Activated effector memory CD4-positive, alpha-beta T cell treated with anti-CD3 and anti-CD28 coated beads, Interleukin-2, amount 50 U/mL, for 16 hours (primary cell): ENCODE results near the gene TLL2.
"Not testable (repeated sequence)": the region's sequence is repeated elsewhere in the genome, so short reads cannot be mapped to it uniquely, and the experiment has no call there.

Source experiments
- DNase-seq: peaks from one replicate; pipeline ENCODE4 v3.0.0-alpha.2; 2020

The TLL2 gene

DNA sequence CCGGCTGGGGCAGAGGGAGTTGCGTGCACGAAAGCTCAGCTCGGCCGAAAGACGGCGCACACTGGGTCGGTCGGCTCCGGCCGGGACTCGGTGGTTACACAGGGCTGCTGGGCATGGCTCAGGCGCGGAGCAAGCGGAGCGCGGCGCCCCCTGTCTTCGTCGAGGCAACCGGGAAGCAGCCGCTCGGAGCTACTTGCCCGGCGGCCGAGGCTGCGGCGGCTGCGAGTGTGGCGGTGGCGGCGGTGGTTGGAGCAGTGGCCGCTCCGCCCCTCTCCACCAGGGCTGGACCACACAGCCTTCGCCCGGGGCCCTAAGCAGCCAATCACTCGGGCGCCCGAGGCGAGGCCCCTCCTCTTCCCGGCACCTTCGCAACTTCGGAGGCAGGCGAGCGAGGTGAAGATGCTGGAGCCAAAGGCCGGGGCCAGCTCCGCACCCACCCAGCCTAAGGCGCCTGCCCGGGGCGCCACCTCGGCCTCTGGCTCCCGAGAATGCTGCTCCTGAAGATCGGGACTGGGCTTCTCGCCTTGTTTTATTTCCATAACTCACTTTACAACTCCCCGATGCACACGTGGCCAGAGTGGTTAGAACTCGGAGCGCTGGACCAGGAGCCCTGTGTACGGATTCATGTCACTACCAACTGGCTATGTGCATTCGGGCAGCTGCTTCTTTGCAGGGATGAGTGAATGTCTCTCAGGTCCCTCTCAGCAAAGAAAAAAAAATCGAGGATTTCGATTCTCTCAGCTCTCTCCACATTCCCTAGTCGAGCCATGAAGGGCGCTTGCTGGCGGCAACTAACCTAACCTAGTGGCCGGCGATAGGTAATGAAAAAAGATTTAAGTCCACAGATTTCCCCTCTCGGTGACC, at the start of gene TLL2:
Gene TLL2 (minus strand): TSS at position 229 of the 864 bp plus-strand sequence. CDS start 241 bp downstream, outside the sequence.
- DNase-seq, result peak; percentile 82

DNA sequence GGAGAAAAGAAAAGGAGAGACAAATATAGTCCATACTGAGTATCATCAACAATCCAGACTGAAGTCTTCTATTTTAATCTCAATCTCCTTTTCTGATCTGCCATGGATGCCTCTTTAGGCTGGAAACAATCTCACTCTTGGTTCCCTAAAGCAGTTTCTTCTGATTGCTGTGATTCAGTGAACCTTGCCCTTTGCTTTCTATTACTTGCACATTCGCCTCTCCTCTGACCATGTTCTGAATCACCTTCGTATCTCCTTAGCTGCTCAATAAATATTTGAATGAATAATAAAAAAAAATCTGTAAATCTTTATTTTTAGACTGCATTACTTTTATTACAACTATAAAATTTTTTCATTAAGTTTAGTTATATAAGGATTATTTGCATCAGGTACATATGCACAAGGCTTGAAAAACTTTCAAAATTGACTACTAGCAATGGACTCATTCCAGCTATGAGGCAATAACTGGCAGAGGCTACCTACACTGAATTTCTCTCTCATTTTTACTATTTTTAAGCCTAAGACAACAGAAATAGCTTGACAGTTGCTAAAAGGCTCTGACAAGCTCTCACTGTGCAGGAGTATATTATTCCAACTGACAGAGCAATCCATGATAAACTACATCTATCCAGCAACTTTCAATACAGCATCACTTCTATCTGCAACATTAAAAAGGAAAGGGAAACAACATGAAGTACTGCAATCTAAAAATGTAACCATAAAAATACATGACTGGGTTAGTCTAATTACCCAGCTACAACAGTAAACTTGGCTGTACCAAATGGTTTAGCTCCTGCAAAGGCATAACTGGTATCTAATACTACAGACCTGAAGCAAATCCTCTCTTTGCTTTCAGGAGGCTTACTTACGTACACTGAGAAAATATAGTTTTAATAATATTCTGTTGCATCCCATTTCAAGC, 47.5 kb upstream of the TLL2 start:
- DNase-seq, result no peak

DNA sequence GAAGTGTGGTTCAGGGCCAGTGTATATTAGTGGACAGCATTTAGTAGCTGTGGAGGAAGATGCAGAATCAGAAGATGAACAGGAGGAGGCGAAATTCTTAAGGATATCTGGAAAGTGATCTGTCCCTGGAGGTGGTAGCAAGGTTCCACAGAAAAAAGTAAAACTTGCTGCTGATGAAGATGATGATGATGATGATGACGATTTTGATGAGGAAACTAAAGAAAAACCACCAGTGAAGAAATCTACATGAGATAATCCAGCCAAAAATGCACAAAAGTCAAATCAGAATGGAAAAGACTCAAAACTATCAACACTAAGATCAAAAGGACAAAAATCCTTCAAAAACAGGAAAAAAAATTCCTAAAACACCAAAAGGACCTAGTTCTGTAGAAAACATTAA, 46.8 kb upstream of the TLL2 start:
- DNase-seq, result no peak

GRCh38 chr10:96556003-96556402, 42.3 kb upstream of the TLL2 start:
- no peak for DNase-seq

DNA sequence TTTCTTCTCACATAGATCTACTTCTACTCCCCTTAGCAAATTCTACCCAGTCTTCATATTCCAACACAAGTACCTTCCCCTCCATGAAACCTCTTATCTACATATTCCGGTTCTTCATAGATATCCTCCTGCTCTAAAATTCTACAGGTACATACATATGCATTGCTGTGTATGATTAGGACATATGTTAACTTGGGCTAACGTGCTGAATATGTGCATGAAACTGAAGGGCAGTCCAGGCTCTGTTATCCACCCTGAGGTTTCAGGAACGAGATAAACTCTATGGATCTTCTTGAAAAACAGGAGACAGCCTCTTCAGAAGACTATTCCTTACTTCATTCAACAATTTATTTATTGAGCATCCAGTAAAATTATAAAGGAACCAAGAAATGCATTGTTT, 41.6 kb upstream of the TLL2 start:
- no peak for DNase-seq

DNA sequence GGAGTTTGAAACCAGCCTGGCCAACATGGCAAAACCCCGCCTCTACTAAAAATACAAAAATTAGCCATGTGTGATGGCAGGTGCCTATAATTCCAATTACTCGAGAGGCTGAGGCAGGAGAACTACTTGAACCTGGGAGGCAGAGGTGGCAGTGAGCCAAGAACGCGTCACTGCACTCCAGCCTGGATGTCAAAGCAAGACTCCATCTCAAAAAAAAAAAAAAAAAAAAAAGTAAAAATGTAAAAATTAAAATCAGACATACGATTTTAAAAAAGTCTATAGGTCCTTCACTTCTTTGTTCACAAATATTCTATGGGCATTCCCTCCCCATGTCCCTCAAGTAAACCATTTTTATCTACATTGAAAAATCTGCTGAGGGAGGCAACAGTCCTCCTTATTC, 34.9 kb upstream of the TLL2 start:
- DNase-seq, result no peak

- not testable (repeated sequence) for DNase-seq
These were observed 31.8 kb upstream of the TLL2 start for GRCh38 chr10:96545558-96545957.

DNA sequence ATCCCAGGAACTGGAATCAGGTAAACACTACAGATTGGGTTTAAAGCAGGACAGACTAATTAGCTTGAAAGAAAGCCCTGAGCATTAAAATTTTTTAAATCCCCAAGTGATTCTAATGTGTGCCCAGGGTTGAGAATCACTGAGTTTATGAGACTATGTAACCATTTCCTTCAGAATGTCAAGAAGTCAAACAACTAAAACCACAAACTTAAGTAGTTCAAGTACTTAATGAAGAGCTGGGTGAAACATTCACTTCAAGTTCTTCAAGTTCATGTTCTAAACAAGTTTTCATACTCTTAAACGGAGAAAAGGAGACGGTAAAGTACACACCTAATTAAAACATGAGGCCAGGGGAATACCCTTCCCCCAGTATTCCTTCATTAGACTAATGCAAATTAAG, 28.2 kb upstream of the TLL2 start:
- no peak for DNase-seq

DNA sequence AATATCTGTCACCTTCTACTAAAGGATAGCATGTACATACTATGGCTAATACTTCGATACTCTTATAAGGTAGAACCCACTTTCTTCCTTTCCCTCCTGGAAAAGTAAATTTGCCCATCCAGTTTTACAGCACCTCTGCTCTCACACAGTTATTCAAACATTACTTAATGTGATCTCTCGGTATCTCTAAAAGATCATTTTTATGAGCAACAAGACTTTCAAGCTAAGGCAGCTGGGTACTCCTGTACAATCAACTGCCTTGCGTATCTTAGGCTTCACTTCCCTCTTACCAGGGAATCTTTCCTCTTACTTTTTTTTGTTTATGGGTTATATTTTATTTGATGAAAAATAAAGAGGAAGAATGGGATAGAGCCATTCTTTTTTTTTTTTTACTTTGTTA, 26.5 kb upstream of the TLL2 start:
- no peak for DNase-seq

DNA sequence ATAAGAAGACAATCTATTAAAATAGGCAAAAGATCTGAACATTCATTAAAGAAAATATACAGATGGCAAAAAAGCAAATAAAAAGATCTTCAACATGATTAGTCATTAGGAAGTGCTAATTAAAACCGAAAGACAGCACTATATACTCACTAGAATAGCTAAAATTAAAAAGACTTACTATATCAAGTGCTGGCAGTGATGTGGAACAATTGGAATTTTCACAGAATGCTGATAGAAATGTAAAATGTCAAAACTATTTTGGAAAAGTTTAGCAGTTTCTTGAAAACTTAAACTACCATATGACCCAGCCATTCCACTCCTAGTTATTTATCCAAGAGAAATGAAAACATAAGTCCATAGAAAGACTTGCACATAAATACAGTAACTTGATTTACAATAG, 25.0 kb upstream of the TLL2 start:
- DNase-seq, result no peak

- DNase-seq, result no peak
These were observed 22.4 kb upstream of the TLL2 start for GRCh38 chr10:96536129-96536528.

GRCh38 chr10:96532523-96532922, 18.8 kb upstream of the TLL2 start:
- no peak for DNase-seq

DNA sequence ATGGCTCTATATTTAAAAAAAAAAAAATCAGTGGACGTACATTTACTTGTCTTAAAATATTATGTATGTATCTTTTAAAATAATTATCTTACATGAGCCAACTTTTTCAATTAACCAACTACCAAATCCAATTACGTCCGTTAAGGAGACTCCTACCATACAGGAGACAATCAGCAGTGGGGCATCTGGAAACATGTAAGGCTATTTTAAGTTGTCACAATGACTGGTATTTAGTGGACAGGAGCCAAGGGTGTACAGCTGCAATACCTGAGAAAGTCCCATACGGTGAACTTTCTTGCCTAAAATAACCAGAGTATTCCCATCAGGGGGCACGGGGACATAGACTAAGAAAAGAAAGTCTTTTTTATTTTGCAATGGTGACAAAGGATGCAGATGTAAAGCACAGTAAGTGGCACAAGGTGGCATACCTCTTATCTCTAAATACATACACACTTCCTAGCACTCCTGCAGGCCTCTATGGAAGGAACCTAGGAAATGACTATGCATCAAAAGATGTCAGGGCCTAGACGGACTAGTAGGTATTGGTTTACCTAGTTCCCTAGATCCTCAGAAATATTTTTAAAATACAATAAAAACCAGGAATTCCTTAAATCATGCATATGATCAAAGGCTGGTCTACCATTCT, 16.0 kb upstream of the TLL2 start:
- DNase-seq, result no peak

GRCh38 chr10:96524741-96525140, 11.0 kb upstream of the TLL2 start:
- DNase-seq, result no peak

DNA sequence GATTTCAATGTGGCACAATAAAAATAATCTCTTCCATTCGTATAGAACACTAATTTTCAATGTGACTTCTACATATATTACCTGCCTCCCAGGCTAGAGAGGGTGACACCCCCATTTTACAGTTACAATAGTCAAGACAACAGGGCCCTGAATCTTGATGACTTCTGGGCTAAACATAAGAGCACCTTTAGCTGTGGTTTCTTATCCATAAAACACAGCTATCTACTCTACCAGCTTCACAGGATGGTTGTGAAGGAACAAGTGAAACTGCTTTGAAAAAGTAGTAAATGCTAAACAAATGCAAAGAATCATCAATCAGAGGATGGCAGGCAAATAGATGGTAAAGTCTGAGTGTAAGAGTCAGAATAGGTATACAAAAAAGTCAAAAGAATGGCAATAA, 3.6 kb upstream of the TLL2 start:
- no peak for DNase-seq

DNA sequence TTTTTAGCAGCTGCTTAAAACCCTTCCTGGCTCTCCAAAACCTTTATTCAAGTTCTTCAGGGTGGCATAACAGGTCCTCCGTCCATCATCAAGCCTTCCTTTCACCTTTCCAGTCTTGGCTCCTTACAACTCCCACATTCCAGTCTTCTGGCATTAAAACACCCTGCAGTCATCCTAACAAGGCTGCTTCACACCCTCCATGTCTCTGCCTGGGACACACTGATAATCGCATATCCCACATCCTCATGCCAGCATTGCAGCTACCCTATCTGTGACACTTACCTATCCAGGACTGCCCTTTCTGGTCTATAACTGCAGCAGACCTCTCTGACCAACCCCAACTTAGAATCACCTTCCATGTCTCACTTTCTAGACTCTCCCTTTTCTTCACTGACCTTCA, 2.6 kb upstream of the TLL2 start:
- no peak for DNase-seq

- DNase-seq, result peak; percentile 77
These were observed 425 bp downstream of the TLL2 start for GRCh38 chr10:96513305-96513697.

DNA sequence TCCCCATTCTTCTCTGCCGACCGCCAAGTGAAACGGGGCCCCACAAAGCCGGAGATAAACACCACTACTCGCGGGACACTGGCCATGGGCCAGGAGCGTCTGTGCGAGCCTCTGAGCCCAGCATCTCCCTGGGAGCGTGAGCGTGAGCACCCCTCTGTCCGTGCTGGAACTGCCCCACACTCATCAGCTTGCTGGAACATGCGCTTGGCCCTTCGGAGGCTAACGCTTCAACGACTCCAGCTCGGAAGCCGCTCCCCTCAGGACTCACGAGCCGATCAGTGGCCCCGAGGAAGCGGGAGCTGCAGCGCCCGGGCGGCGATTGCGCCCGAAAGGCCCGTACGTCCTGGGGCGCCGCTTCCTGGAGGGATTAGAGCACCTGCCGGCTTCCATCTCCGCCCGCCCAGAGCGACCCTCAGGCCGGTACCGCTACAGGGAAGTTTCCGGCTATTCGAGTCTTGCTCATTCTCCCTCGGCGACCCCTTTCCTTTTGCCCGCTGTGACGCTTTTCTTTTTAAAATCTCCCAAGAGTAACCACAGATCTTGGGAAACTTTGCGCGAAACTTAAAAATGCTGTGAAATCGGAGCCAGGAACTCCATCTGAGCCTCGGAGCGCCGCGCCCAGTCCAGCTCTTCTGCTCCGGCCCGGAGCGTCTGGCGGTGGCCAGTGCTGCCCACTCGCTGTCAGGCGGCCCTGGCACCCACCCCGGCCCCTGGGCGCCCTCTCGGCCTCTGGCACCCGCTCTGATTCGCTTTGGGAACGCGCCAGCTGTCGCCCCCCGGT, 1.0 kb downstream of the TLL2 start:
- DNase-seq, result no peak

GRCh38 chr10:96511044-96511945, 2.4 kb downstream of the TLL2 start:
- no peak for DNase-seq

DNA sequence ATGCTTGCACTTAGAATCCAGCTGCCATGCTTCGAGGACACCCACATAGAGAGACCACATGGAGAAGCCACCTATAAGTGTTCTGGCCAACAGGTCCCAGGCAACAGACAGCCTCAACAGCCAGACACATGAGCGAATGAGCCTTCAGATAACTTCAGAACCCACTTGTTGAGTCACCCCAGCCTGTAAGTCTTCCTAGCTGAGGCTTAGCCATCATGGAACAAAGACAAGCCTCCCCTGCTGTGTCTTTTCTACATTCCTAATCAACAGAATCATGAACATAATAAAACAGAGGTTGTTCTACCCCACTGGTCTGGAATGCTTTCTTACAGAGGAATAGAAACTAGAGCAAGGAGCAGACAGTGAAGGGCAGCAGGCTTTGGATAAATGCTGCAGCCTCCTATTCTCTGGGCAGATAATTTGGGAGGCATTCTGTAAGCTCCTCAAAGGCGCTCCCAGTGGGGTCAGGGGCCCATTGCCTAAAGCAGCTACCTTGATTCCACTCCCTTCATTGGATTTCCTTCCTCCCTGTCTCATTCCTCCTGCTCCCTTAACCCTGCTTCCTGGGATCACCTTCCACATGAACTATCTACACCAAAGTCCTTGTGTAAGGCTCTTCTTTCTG, 4.6 kb downstream of the TLL2 start:
- DNase-seq, result no peak

- no peak for DNase-seq
These were observed 6.7 kb downstream of the TLL2 start for GRCh38 chr10:96507044-96507443.
